ENCODE measurements around the gene INSR. TPM values are rescaled to one million over a fixed set of nuclear protein-coding genes. Genes with fewer than 3 reads are reported as not detected.
"Not testable (repeated sequence)": the region's sequence is repeated elsewhere in the genome, so short reads cannot be mapped to it uniquely, and the experiment has no call there.

The INSR gene
- total and polyA plus RNA-seq, 2 experiments from 2014 or later: 6.2 to 11.7 TPM

GRCh38 chr19:7153022-7153421 is 141.2 kb downstream of the INSR start:
- no peaks in the 10 kb centered on the region for H4K20me1 ChIP-seq (ENCODE audit: insufficient read depth)
- WGBS, 2 experiments (ENCODE audit: low coverage in 1 of 2, low lambda C conversion rate in 2 of 2, missing lambda C conversion rate in 2 of 2): 74 to 76% methylated on average over 3 to 5 of the region's 5 CpGs
- H3K9me3 ChIP-seq (ENCODE audit: low read depth): no peaks in the 10 kb centered on the region
- H3K9ac ChIP-seq: no peak overlapping the region
- no peak overlapping the region for H3K27ac ChIP-seq
- no peaks in the 10 kb centered on the region for H3K27me3 ChIP-seq (replicated peaks; ENCODE audit: insufficient read depth)
- H3F3A ChIP-seq (ENCODE audit: insufficient read depth): peaks cover under 1% of the 10 kb centered on the region; the same call in 1 of the 2 replicates
- no peaks in the 10 kb centered on the region for H3K4me1 ChIP-seq (ENCODE audit: insufficient read depth)
- H3K4me2 ChIP-seq (ENCODE audit: unreplicated experiment): no peak overlapping the region
- no peaks in the 10 kb centered on the region for H3K79me2 ChIP-seq (ENCODE audit: insufficient read depth)
- no peak overlapping the region for H3K4me3 ChIP-seq
- H2AFZ ChIP-seq: no peak overlapping the region
- no peak for TF ChIP-seq EZH2 (IDR thresholded peaks at IDR 0.05; ENCODE audit: insufficient read depth, poor library complexity, severe bottlenecking)
- TF ChIP-seq EZH2phosphoT487 (IDR thresholded peaks at IDR 0.05; ENCODE audit: insufficient read depth, low read depth): no peak
- DNase-seq: no peak
- H3K36me3 ChIP-seq (ENCODE audit: low read depth): no peaks in the 10 kb centered on the region
- in situ Hi-C loops (cut with MboI): no loop called here
- H3K9me2 ChIP-seq (ENCODE audit: insufficient read depth): no peaks in the 10 kb centered on the region

GRCh38 chr19:7152568-7152967 is 141.6 kb downstream of the INSR start:
- DNase-seq: peak; percentile 35
- Histone ChIP-seq H3K9ac (no peak overlapping the region), H3K27ac (no peak overlapping the region), H3K27me3 (replicated peaks; ENCODE audit: insufficient read depth) (no peaks in the 10 kb centered on the region), H4K20me1 (ENCODE audit: insufficient read depth) (no peaks in the 10 kb centered on the region), H3K4me3 (no peak overlapping the region), H2AFZ (no peak overlapping the region), H3K4me1 (ENCODE audit: insufficient read depth) (no peaks in the 10 kb centered on the region), H3K9me2 (ENCODE audit: insufficient read depth) (no peaks in the 10 kb centered on the region), H3K9me3 (ENCODE audit: low read depth) (no peaks in the 10 kb centered on the region), H3K4me2 (ENCODE audit: unreplicated experiment) (no peak overlapping the region), H3F3A (ENCODE audit: insufficient read depth) (no peaks in the 10 kb centered on the region), H3K36me3 (ENCODE audit: low read depth) (no peaks in the 10 kb centered on the region), H3K79me2 (ENCODE audit: insufficient read depth) (no peaks in the 10 kb centered on the region)
- TF ChIP-seq EZH2 (IDR thresholded peaks at IDR 0.05; ENCODE audit: insufficient read depth, poor library complexity, severe bottlenecking): no peak
- no peak for TF ChIP-seq EZH2phosphoT487 (IDR thresholded peaks at IDR 0.05; ENCODE audit: insufficient read depth, low read depth)
- 72 to 75% methylated on average over 12 to 13 of the region's 13 CpGs for WGBS, 2 experiments (ENCODE audit: low coverage in 1 of 2, low lambda C conversion rate in 2 of 2, missing lambda C conversion rate in 2 of 2)
- in situ Hi-C loops (cut with MboI): no loop called here

- Histone ChIP-seq H3K79me2 (ENCODE audit: insufficient read depth) (no peaks in the 10 kb centered on the region), H3K36me3 (ENCODE audit: low read depth) (no peaks in the 10 kb centered on the region), H3K27me3 (replicated peaks; ENCODE audit: insufficient read depth) (no peaks in the 10 kb centered on the region), H3K4me1 (ENCODE audit: insufficient read depth) (no peaks in the 10 kb centered on the region), H3K9ac (no peak overlapping the region), H2AFZ (no peak overlapping the region), H3K9me3 (ENCODE audit: low read depth) (no peaks in the 10 kb centered on the region), H3K9me2 (ENCODE audit: insufficient read depth) (no peaks in the 10 kb centered on the region), H3K27ac (no peak overlapping the region), H3F3A (ENCODE audit: insufficient read depth) (no peaks in the 10 kb centered on the region), H3K4me3 (no peak overlapping the region), H4K20me1 (ENCODE audit: insufficient read depth) (no peaks in the 10 kb centered on the region), H3K4me2 (ENCODE audit: unreplicated experiment) (no peak overlapping the region)
- 90 to 93% methylated on average over 24 of the region's 24 CpGs for WGBS, 2 experiments (ENCODE audit: low coverage in 1 of 2, low lambda C conversion rate in 2 of 2, missing lambda C conversion rate in 2 of 2)
- in situ Hi-C loops (cut with MboI): no loop called here
- no peak for TF ChIP-seq EZH2 (IDR thresholded peaks at IDR 0.05; ENCODE audit: insufficient read depth, poor library complexity, severe bottlenecking)
- TF ChIP-seq EZH2phosphoT487 (IDR thresholded peaks at IDR 0.05; ENCODE audit: insufficient read depth, low read depth): no peak
- DNase-seq: no peak
These were observed 144.1 kb downstream of the INSR start for GRCh38 chr19:7149956-7150705.

- 97% methylated on average over 10 of the region's 10 CpGs for WGBS, 2 experiments (ENCODE audit: low coverage in 1 of 2, low lambda C conversion rate in 2 of 2, missing lambda C conversion rate in 2 of 2)
- H2AFZ ChIP-seq; H3K4me3 ChIP-seq; H4K20me1 ChIP-seq (ENCODE audit: insufficient read depth); DNase-seq; H3K9me2 ChIP-seq (ENCODE audit: insufficient read depth); H3K27me3 ChIP-seq (replicated peaks; ENCODE audit: insufficient read depth); H3F3A ChIP-seq (ENCODE audit: insufficient read depth); H3K4me1 ChIP-seq (ENCODE audit: insufficient read depth); H3K4me2 ChIP-seq (ENCODE audit: unreplicated experiment); H3K9me3 ChIP-seq (ENCODE audit: low read depth); in situ Hi-C loops (cut with MboI); H3K79me2 ChIP-seq (ENCODE audit: insufficient read depth); H3K9ac ChIP-seq; H3K27ac ChIP-seq; H3K36me3 ChIP-seq (ENCODE audit: low read depth): not testable (repeated sequence)
These were observed 147.0 kb downstream of the INSR start for GRCh38 chr19:7147119-7147675.

GRCh38 chr19:7146086-7146485 is 148.1 kb downstream of the INSR start:
- H4K20me1 ChIP-seq (ENCODE audit: insufficient read depth); H3K27me3 ChIP-seq (replicated peaks; ENCODE audit: insufficient read depth); H3K9ac ChIP-seq; DNase-seq; H3K9me3 ChIP-seq (ENCODE audit: low read depth); H3K4me3 ChIP-seq; H3K36me3 ChIP-seq (ENCODE audit: low read depth); H3K27ac ChIP-seq; H3K9me2 ChIP-seq (ENCODE audit: insufficient read depth); H3F3A ChIP-seq (ENCODE audit: insufficient read depth); in situ Hi-C loops (cut with MboI); H3K4me1 ChIP-seq (ENCODE audit: insufficient read depth); H2AFZ ChIP-seq; H3K79me2 ChIP-seq (ENCODE audit: insufficient read depth); H3K4me2 ChIP-seq (ENCODE audit: unreplicated experiment): not testable (repeated sequence)
- WGBS, 2 experiments (ENCODE audit: low coverage in 1 of 2, low lambda C conversion rate in 2 of 2, missing lambda C conversion rate in 2 of 2): 97 to 98% methylated on average over 5 of the region's 5 CpGs
